GM21619 (cell line): ENCODE data around the gene TOX2.

Experiments
- ATAC-seq: cut with Tn5 transposase; IDR thresholded peaks from one replicate; pipeline ENCODE4 v1.9.1; 2021; ENCODE audit not compliant: unreplicated experiment

The TOX2 gene

DNA sequence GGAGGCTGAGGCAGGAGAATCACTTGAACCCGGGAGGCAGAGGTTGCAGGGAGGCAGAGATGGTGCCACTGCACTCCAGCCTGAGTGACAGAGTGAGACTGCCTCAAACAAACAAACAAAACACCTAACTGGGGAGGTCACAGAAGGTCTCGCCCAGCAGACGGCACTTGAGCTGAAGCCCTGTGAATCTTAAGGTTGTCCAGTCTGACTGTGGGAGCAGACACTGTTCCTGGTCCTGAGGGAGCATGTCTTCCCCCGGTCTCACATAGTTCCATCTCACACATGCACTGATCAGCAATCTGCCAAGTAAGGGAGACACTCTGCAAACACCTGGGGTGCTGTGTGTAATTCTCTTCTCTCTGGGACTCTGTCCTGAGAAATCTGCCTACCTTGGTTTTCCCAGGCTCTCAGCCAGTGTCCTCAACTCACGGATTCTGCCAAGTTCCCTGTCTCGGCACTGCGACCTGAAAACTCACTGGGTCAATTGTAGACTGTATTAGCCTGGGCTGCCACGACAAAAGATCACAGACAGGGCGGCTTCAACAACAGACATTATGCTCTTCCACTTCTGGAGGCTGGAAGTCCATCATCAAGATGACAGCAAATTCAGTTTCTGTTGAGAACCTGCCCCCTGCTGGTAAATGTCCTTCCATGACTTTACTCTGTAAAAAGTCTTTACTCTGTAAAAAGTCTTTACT lies 178.0 kb downstream of the TOX2 start:
- no peak for ATAC-seq

DNA sequence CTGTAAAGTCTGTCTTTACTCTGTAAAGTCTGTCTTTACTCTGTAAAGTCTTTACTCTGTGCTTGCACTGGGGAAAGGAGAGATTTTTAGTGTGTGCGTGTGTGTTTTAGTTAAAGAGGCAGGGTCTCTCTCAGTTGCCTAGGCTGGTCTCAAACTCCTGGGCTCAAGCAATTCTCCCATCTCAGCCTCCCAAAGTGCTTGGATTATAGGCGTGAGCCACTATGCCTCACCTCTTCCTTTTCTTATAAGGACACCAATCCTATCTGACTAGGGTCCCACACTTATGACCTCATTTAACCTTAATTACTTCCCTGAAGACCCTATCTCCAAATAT lies 178.6 kb downstream of the TOX2 start:
- no peak for ATAC-seq

DNA sequence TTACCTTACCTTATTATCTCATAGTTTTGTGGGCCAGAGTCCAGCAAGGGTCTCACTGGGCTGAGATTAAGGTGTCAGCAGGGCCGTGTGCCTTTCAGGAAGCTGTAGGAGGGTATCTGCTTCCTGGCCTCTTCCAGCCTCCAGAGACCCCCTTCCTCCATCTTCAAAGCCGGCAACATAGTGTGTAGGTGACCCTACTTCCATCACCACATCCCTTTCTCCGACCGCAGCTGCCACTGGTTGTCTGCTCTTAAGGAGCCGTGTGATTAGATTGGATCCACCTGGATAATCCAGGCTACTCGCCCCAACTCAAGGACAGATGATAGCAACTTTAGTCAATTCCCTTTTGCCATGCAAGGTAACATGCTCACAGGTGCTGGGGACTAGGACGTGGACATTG lies 181.2 kb downstream of the TOX2 start:
- ATAC-seq, result no peak

DNA sequence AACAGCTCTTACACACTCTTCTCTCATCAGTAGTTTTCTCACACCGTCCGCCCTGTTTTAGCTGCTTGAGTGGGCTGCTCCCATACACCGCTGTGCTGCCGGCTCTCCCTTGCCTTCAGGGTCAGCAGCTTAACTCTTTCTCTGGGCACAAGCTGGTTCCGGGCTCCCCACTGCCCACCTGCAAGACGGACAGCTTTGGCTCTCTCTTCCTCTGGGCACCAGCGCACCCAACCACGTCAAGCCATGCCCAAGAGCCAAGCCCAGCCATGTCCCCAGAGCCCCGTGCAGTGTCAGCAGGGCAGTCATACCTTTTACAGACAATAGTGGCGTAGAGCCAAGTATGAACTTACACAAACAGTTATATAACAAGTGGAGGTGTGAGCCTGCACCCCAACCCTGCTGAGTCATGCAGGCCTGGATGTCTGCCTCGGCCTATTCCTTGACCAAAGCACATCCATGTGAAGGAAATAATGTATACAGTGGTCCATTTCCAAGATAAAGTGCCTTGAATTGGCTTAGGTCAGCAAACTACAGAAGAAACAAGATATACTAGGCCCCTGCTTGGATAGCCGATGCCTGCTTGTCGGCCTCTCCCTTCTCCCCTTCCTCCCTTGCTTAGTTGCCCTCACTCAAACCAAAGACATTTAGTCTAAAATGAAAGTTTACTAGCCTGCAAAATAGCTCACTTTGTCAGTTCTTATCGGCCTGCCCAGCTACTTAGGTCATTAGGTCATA lies 183.0 kb downstream of the TOX2 start:
- no peak for ATAC-seq

DNA sequence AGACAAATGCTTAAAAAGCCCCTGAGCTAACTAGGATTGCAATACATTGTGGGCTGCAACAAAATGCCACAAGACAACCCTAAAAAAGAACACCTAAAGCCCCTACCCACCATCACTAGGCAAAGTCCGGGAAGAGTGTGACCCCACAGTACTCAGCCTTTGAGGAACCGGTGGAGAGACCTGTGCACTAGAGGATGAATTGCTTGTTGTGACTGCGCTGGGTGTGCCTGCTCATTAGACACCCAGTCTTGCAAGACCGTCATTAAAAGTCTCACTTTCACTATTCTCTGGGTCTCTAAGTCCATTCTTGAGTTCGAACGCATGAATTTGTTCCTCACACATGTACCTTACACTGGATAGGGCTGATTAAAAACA lies 183.6 kb downstream of the TOX2 start:
- ATAC-seq, result no peak

DNA sequence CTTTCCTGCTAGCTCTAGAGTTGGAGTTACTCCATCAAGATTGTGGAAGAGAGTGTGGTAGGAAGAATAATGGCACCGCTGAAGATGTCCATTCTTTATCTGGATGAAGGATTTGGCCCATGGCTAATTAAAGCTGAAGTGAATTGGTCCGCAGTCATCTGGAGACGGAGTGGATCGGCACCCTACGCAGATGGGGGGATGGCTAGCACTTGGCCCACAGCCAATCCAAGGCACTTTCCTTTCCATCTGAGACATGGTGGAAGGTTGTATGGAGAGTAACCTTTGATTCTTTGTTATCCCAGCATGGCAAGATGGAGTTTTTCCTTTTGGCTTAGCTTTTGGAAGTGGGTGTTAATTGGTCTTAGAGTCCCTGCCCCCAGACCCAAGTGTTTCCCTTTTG lies 184.0 kb downstream of the TOX2 start:
- ATAC-seq, result no peak

DNA sequence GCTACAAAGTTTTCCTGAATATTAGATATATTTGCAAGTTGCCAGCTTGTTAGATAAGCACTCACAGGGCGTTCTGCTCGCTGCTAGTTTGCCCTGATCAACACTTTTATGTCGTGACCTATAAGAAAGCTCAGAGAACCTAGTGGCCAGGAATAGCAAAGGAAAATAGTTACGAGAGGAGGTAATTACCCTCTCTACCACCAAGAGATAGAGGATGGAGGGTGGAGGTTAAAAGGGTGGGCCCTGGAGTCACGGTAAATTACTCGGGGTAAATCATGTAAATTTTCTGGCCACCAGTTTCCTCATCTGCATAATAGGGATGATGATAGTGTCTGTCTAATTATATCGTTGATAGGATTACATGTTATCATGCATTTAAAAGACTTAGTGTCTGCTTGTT lies 185.2 kb downstream of the TOX2 start:
- ATAC-seq, result no peak

DNA sequence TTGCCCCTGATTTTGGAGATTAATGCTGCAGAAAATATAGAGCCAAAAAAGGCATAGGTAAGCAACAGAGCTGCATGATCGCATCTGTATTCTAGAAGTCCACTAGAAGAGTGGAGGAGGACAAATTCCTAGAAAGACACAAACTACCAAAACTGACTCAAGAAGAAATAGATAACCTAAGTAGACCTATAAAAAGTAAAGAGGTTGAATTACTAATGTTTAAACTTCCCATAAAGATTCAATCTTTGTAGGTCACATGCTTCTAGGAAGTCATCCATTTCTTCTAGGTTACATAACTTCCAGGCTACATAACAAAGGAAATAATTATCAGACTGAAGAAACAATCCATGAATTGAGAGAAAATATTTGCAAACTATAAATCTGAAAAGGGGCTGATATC lies 187.9 kb downstream of the TOX2 start:
- no peak for ATAC-seq

DNA sequence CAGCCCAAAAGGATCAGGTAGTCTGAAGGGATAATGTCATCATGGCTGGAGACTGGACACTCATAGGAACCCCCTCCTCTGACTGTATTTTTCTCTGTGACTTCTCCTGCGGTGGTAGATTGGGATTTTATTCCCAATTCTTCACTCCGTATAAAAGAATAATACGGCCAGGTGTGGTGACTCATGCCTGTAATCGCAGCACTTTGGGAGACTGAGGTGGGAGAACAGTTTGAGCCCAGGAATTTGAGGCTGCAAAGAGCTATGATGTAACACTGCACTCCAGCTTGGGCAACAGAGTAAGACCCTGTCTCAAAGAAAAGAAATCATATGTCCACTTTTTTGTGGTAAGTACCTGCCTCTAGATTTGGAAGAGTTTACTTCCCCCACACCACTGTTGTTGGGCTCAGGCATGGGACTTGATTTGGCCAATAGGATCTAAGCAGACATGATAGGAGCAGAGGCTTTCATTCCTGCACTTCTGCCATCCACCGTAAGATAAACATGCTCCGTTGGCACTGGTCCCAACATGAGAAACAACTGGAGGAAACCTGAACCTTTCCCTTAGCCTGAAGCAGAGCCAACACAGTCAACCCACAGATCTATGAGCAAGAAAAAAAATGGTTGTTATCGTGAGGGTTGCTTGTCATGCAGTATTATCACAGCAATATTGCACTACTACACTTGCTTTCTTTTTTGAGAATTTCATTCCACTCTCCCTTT lies 190.3 kb downstream of the TOX2 start:
- no peak for ATAC-seq

DNA sequence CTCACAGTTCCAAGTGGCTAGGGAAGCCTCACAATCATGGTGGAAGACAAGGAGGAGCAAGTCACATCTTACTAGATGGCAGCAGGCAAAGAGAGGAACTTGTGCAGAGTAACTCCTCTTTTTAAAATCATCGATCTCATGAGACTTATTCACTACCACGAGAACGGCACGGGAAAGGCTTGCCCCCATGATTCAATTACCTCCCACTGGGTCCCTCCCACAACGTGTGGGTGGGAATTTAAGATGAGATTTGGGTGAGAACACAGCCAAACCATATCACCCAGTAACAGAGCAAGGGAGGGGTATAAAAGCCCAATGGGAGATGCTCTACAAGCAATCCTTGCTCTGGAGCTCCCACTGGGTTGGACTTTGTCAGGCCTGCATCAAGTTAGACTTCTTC lies 192.0 kb downstream of the TOX2 start:
- no peak for ATAC-seq

DNA sequence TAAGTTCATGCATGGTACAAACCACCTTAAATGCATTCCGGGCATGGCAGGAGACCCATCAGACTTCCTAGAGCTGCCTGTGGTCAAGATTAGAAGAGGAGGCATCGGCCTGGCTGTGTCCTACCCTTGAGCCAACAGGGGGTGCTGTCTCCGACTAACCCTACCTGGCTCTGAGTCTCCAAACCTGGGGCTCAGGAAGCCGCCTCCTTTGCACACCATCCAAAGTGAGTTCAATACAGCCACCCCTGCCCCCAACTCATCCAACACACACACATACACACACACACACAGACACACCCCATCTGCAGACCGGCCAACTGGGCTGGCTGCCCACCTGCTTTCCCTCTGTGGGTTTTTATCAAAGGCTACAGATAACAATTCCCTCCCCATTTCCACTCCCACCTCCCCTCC lies 195.3 kb downstream of the TOX2 start:
- ATAC-seq, result no peak

DNA sequence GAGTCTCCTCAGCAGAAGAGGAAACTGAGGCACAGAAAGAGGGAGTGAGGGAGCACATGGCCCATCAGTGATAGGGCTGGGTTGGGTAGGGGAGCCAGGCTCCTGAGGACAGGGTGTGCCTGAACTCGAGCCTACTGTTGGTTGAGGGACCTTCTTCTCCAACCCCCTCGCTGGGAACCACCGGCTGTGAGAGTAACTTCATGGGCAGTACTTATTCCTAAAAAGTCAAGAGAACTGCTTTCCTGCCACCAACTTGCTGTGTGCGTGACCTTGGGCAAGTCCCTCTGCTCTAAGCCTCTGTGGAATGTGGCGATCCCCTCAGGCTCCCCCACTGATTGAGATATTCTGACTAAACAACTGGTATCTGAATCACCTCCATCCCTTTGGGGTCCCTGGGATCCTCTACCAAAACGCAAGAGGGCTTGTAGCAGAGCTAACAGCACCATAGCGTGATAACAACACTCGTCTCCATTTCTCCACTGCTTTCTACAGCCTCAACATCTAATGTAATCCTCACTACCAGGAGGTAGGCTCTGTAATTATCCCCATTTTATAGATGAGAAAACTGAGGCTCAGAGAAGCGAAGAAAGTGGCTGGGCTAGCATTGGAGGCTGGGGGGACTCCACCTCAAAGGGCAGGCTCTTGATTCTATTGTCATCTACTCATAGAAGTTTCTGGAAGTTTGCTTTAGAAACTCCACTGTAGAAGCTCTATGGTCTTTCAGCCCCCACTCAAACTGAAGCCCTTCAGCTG lies 196.3 kb downstream of the TOX2 start:
- ATAC-seq, result no peak

DNA sequence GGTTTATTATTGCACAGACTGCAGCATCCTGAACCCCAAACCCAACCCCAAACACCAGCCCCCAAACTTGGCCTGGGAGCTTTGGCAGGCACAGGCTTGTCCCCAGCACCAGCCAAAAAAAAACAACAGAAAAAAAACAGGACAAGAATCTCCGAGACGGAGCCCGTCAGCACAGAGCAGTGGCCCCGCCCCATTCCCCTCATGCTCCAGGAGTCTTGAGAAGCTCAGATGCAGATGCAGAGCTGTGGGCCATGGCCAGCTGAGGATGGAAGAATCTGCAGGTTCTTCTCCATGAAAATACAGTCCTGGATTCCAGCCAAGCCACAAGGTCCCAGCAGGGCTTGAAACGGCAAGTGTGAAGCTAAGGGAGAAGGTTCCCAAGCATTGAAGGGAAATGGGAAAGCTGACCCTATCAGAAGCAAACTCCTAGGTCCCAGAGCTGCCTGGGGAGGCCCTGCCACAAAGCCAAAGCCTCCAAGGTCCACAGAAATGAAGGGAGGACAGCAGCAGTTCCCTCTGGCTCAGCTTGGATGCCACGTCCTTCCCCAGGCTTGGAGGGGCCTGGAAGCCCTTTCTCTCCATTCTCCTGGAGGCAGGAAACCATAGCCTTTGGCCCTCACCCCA lies 197.2 kb downstream of the TOX2 start:
- no peak for ATAC-seq

DNA sequence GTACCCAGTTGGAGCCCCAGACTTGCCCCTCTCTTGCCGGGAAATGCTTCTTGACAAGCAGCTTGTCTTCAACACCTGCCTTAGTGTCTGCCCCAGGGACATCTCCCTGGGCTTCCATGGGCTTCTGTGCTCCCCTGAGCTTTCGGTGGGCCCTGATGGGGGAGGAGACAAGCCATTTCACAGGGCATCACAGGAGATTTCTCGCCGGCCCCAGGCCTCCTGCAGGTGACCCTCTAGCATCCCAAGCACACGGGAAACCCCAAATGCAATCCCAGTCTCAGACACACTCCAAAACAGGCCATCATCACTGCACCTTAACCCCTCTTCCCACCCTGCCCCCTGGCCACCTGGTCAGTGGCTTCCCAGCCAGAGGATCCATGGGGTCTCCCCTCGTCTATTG lies 197.8 kb downstream of the TOX2 start:
- ATAC-seq, result no peak

DNA sequence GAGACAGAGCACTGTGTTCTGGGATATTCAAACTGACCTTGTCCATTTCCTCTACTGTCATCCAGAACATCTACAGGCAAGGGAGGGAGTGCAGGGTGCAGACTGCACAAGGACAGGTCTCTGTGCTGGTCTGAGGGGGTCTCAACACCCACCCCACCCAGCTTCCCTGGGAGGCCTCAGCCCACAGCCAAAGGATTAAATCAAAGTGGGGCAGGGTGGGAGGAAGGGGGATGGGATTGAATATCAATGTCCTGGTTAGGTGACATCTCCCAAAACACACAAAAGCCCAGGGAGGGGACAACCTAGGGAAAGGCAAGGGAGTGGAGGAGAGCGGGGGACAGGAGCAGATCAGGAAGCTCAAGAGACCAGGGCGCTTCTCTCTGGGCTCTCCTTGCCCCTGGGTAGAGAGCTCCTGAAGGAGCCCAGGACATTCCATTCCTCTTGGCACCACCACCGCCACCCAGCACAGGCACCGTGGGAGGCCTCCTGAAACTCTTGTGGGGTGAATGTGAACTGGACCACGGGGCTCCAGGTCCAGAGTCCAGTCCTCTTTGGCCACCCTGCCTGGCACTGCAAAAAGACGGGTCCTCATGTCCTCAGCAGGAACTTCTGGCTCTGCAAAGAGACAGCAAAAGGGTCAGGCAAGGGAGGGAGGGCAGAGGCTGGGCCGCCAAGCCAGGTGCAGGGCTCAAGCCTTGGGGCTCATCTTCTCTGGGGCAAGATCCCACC lies 198.4 kb downstream of the TOX2 start:
- no peak for ATAC-seq

DNA sequence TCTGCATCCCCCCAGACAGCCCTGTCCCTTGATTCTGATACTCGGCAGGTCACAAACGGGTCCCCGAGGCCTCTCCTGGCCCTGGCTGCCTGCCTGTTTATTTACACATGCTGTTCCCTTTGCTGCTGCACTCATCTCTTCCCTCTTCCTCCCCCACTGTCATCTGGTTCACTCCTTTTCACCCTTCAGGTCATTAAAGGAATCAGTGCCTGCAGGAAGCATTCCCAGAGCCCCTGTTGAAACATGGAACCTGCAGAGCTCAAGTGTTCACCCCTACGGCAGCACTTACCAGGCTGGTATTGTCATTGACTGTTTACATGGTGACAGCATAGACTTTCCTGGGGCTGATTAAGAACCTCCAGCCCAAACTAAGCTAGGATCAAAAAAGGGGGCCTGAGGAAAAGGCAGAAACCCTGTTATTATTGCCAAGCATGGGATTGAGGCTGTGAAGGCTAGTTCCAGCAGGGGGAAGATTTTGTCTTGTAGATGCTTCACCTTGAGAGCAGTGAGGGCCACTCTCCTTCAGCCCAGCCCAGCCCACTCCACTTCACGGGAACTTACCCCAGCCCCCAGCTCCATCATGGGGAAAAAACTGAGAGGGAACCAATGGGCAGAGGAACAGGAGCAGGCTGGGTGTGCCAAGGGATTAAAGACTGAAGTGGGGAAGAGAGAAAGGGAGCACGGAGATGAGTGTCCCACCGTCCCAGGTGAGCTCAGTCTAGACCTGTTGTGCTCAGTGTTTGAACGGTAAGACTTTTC lies 199.1 kb downstream of the TOX2 start:
- ATAC-seq, result no peak

DNA sequence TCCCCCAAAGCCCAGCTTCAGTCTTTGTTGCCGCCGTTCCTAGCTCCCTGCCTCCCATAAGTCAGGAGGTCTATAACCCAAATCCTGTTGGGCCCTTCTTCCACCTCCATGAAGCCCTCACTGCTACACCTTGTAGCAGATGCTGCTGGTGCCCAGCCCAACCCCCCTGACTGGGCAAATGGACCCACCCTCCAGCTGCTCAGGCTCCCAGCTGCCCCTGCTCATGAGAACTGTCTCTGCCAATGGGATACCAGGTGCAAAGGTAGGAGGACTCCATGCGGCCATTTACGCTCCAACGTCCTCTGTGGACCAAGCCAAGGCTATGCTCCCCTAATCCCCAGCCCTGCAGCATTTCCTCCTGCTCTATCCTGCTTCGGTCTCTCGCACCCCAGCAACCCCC lies 200.5 kb downstream of the TOX2 start:
- ATAC-seq, result no peak

DNA sequence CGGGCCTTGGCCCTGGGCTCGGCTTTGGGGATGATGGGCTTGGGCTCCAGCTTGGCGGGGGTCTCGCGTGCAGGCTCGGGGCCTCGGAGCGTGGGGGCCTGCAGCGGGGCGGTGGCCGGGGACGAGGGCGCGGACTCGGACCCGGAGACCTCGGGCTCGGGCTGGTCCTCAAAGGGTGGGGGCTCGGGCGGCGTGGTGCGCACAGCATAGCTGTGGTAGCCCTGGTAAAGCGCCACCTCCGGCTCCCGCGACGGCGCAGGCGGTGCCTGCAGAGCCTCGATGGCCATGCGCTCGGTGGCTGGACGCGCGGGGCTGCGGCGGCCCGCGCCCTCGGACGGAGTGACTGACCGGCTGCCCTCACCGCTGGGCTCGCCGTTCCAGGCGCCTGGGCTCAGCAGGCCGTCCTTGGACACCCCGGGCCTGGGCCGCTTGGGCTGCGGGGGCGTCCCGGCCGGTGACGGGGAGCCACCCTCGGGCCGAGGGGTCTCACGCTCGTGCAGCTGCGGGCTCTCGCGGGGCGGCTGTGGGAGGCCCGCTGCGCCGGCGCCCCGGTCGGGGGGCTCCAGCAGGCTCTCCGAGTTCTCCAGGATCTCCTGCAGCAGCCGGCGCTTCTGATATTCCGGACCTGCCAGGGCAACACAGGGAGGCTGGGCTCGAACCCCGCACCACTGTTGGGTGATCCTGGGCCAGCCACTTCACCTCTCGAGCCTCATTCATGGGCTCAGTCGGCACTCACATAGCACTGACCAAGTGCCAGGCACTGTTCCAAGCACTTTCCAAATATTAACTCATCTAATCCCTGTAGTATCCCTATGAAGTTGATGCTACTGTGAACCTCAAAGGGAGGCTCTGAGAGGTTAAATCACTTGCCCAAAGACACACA lies 201.4 kb downstream of the TOX2 start:
- no peak for ATAC-seq
